MV-4-11 (cell line): ENCODE data around the gene MACROH2A1.

ENCODE experiments used
- DNase-seq: peaks from one replicate; lab custom pipeline; 2025; lab: John Stamatoyannopoulos, UW

Gene MACROH2A1

DNA sequence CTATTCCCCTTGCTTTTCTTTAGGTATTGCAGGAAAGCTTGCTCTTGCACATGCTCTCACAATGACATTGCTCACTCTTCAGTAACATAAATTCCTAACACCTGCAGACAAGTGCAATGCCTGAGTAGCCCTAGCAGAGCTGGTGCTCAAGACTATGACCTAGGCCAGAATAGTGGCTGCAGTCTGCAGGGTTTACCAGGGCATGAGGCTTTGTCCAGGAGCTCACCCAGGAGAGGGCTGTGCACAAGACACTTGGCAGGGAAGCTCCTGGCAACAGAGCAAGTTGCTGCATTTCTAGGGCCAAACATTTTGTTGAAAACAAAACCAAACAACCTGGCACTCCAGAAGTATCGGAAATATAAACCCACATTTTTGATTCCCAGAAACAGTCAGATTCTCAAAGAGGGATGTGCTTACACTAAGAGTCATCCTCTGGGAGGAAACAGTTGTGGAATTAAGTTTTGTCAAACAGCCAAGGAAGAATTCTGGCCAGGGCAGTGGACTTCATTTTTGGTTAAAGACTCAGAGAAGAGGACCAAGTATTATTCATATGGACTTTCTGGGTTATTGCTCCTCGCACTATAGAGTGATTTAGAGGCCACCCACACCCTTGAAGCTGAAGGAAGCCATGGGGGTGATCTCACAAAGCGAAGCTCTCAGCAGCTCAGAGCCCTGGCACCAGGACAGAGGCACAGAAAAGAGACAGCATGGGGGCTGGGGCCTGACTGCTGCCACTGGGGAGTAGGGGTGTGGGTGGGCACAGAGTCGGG is 44.9 kb downstream of the MACROH2A1 start:
- DNase-seq: no peak

GRCh38 chr5:135350536-135350935 is 48.5 kb downstream of the MACROH2A1 start:
- no peak for DNase-seq

GRCh38 chr5:135349886-135350285 is 49.1 kb downstream of the MACROH2A1 start:
- no peak for DNase-seq

- DNase-seq: no peak
These were observed 49.6 kb downstream of the MACROH2A1 start for GRCh38 chr5:135349451-135349850.

- no peak for DNase-seq
These were observed 50.1 kb downstream of the MACROH2A1 start for GRCh38 chr5:135348918-135349317.

GRCh38 chr5:135347392-135347791 is 51.6 kb downstream of the MACROH2A1 start:
- DNase-seq: no peak

DNA sequence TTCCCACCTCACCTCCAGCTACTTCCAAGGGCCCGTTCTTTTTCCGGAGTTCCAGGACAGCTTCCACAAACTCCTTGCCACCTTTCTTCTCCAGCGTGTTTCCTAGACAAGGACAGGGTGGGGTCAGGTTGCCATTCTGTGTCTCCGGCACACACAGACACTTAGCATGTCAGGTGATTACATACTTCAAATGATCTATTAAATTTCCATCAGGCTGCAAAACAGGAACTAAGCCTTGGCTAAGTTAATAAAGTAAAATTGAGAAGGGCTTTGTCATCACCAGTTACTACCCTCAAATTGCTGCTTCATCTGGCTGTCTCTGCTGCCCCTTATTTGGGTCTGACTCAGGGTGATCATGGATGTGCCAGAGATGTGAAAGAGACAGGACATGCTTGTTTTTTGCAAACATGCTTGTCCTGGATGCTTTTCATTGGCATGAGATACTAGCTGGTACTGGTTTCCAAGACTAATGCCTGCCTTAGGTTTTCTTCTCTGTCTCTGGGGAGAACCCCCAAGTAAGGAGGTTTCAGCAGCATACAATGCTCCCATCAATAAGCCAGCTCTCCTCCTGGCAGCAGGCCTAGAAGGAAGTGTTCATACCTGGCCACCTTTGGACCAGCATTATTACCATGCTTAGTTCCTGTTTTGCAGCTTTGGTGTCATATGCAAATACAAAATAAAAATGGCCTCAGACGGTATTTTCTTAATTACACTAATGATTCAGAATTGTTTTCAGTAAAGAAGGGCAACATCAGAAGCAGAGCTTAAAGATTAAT is 52.9 kb downstream of the MACROH2A1 start:
- no peak for DNase-seq

DNA sequence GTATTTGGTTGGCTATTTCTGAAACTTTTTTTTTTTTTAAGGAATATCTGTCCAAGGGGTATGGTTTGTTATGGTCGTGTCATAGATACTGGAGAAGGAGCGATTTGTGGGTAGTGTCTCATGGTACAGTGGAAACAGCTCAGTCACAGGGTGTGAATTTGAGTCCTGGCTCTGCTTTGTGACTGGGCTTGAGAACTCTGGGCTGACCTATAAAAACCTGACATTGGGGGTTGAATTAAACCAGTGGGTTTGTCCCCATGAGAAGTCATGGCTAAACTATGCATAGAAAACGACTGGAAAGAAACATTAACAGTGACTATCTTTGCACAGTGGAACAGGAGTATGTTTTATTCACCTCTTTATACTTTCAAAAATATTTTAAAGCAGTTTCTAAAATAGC is 54.7 kb downstream of the MACROH2A1 start:
- DNase-seq: no peak

- DNase-seq: no peak
These were observed 55.6 kb downstream of the MACROH2A1 start for GRCh38 chr5:135343413-135343812.

GRCh38 chr5:135342551-135342875 is 56.5 kb downstream of the MACROH2A1 start:
- no peak for DNase-seq

GRCh38 chr5:135341696-135342550 is 57.1 kb downstream of the MACROH2A1 start:
- no peak for DNase-seq

DNA sequence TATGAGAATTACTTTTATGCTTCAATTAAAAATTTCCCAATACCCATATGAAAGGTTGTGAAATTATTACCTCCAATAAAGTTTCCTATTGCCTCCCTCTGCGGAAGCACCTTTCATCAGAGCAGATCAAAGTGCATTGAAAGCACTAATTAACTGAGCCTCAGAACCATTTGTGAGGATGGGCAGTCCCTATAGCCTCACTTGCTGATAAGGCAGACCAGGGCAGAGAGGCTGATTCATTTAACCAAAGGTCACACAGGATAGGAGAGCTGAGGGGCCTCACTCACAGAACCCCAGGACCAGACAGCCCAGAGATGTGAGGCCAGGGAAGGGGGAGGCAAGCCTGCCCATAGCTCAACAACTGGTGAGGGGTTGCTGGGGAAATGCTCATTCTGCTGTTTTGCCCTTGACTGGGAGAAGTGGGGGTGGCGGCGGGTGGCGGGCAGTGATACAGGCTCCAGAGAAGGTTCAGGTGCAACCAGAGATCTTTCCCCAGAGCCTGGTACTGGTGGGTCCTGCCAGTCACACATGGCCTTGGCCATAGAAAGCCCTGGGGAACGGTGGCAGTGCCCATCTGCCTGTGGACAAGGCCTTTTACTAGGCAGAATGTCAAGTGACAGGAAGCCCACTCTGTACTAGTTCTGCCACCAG is 57.9 kb downstream of the MACROH2A1 start:
- no peak for DNase-seq

GRCh38 chr5:135340568-135340967 is 58.5 kb downstream of the MACROH2A1 start:
- no peak for DNase-seq

- DNase-seq: no peak
These were observed 59.4 kb downstream of the MACROH2A1 start for GRCh38 chr5:135339623-135340022.

DNA sequence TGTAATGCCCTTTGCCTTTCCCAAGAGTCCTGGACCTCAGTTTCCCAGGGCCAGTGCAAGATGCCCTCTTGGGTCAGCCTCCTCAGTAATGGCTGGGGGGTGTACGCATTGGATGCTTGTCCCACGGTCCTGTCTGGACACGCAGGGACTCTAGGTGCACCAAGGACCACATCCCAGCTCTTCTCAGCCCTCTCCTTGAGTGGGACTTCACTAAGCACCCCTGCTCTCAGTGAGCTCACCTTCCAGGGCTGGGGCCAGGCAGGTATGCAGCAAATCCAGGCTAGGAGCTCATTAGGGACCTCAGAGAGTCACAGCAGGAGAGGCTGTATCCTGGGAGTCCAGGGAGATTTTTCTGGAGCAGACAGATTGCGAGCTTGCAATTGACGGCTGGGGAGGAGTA is 59.8 kb downstream of the MACROH2A1 start:
- DNase-seq: no peak

DNA sequence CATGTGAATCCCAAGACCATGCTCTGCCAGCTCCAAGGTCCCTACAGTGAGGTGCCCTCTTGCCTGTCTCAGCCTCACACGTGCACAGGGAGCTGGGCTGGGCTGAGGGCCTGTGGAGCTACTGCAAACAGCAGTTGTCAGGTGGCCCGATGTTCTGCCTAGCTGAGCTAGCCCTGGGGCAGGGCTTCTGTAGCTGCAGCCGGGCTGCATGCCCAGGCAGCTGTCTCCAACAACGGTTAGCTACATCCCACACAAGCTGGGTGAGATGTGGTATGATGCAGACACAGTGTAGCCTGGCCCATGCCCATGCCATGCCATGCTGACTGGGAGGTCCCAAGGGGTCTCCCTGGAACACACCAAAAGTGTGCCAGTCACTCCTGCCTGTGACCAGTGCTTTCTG is 62.0 kb downstream of the MACROH2A1 start:
- no peak for DNase-seq

DNA sequence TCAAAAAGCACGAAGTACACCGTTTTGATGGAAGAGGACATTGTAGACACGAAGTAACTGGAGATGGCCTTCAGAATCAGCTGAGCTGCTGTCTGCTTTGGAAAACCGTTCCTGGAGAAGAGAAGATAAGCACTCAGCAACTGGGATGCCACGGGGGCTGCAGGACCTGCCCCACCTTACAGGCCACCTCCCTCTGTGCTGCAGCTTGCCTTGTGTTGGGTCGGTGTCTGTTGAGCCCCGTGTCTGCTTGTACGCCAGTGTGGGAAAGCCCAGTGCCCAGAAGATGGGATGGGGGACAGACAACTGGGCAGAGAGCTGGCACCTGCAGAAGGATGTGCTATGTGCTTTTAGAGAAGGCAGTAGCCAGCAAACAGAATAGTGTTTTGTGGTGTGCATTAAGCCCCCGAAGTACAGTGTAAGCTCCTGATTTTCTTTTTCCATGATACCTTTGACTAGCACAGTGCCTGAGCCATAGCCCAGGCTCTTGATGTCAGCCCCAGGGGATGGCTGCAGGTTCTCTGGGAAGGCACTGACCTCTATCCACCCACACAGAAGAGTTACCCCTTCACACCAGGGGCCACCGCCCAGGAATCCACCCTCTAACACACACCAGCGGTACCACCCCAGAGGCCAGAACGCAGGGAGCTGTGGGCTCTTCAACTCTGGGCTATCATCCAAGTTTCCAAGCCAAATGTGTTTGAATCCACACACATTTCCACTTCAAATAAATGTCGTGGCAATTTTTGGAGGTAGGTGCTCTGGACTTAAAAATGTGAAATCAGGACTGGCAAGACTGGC is 63.8 kb downstream of the MACROH2A1 start:
- no peak for DNase-seq

GRCh38 chr5:135333732-135334515 is 65.1 kb downstream of the MACROH2A1 start:
- no peak for DNase-seq

DNA sequence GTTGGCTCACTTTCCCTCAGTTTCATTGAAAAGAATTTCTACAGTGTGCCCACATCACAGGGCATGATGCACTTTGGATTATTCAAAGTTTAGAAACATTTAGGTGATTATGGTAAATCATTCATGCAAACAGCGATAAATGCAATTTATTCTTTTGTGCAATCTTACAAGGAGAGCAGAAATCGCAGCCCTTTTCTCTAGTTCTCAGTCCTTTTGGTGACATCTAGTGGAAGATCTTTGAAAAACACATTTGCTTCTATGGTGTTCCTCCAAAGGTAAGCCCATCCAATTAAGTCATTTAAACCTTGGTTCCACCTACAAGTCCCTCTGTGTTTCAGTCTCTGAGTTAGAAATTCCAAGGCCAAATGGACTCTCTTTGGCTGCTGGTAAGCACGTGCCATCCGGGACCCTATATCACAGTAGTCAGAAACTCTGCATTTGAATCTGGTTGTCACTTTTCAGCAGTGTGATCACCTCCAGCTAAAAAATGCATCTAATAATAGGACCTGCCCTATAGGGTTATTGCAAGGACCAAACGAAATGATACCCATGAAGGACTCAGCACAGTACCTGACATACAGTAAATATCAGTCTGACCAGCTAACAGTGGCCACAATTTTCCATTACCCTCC is 66.4 kb downstream of the MACROH2A1 start:
- DNase-seq: peak; percentile 51

GRCh38 chr5:135331612-135332011 is 67.4 kb downstream of the MACROH2A1 start:
- no peak for DNase-seq
